ENCODE measurements around the gene NPW.

NPW gene

DNA sequence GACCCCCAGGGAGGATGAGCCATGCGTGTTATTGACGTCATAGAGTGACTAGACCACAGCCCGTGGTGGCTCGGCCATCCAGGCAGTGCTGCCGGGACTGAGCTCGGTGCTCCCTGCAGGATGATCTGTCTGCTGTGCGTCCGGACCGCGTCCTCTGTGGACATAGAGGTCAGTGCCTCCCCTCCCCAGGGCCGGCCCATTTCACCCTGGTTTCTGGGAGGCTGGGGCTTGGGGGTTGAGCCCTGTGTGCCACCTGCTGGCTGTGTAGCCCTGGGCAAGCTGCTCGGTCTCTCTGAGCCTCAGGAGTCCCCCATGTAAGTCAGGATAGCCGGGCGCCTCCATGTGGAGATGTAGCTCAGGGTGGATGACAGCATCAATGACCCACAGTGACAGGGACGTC lies 36.5 kb downstream of the NPW start:
- DNase-seq = peak; percentile 25

DNA sequence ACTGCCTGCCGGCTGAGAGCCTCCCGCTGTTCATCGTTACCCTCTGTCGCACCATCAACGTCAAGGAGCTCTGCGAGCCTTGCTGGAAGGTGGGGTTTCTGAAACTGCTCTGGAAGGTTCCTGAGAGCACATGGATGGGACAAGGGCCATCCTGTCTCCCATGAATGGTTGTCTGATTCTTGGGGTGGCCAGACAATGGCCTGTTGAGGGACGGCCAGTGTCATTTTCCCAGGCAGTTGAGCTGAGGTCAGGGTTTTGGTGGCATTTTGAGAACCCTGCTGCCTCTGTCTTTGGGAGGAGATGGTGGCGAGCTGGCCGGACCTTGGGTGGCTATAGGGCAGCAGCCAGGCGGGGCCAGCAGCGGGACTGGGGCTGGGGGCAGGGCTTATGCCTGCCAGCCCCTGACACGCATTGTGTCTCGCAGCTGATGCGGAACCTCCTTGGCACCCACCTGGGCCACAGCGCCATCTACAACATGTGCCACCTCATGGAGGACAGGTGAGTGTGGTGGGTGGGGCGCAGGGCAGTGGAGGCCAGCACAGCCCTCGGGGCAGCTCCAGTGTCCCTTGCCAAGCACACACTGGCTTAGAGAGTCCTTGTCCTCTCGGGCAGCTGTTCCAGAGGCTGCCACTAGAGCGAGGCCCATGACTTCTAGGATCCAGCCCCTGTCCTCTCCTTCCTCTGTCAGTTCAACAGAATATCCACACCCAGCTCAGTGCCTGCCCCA lies 37.3 kb downstream of the NPW start:
- peak; percentile 47 for DNase-seq

DNA sequence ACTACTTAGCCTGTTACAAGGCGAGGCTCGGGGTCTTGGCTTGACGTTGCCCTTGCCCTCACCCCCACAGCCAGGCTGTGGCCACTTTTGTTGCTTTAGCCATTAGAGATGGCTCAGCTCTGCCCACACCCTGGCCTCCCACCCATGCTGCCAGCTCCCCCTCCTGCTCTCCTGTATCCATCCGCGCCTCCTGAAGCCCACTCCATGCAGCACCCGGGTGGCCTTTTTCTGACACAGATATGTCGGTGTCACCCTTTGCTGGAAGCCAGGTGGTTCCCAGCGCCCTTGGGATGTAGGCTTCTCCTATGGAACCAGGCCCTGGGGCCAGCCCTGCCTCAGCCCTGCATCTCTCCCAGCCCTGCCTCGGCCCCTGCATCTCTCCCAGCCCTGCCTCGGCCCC lies 37.9 kb downstream of the NPW start:
- no peak for DNase-seq

DNA sequence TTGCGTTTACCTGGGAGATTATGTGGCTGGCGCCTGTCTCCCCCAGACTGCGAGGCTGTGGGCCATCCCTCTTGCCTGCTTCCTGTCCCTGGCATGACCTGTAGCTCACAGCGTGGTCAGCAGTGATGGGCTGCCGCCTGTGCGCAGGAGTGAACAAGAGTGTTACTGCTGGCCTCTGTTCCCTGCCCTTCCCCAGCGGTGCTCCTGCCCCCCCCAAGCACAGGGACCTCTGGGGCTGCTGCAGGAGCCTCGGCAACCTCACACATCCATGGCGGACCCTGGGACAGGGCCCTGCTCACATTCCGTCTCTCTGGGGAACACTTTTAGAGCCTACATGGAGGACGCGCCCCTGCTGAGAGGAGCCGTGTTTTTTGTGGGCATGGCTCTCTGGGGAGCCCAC lies 38.8 kb downstream of the NPW start:
- DNase-seq = no peak

DNA sequence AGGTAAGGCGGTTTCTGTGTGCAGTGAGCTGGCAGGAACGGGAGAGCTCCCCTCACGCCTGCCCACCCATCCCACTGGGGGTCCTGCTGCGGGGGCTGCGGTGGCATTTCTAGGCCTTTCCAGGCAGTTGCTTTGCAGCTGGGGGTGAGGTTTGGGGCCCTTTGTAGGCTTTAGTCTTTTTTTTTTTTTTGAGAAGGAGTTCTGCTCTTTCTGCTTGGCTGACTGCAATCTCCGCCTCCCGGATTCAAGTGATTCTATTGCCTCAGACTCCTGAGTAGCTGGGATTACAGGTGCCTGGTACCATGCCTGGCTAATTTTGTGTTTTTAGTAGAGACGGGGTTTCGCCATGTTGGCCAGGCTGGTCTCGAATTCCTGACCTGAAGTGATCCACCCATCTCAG lies 39.3 kb downstream of the NPW start:
- no peak for DNase-seq

DNA sequence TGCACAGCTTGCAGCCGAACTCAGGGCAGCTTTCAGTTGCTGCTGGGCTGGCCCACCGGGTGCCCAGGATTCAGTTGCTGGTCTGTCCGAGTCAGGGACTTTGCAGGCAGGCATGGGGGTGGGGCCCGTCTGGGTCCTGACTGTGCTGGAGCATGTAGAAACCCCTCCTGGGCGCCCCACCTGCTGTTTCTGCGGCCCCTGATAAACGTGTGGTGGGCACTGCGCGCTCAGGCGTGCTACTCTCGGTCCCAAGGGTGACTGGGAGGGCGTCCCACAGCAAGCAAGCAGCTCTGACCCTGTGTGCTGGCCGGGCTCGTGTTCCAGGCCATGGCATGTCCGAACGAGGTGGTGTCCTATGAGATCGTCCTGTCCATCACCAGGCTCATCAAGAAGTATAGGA lies 40.8 kb downstream of the NPW start:
- DNase-seq = no peak

DNA sequence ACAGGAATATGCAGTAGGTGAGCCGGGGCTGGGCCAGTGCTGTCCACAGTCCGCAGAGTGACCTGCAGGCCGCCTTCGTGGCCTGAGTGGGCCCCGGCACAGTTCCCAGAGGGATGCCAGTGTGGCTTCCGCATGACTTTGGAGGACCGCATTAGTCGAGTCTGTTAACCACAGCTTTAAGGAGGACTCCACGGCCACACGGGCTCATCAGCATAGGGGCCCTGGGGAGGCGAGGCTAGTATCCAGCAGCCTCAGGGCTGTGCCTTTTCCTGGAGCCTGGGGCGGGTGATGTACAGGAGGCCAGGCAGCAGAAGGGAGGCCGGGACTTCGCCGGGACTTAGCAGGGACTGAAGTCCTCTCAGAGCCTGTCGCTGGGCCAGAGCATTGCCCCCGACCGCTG lies 41.4 kb downstream of the NPW start:
- DNase-seq = no peak

DNA sequence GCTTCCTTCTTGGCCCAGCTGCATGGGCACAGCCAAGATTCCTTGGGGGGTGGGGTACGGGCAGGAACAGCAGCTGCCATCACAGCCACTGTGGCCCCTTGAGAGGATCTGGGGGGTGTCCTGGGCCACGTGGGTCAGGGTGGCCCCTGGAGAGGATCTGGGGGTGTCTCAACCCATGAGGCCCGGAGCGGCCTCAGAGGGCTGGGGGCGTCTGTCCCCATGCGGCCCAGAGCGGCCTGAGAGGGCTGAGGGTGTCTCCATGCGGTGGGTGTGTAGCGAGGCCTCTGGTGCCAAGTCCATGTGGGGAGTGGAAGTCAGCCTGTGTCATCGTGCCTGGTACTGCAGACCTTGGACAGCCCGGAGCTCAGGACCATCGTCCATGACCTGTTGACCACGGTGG lies 41.9 kb downstream of the NPW start:
- DNase-seq = no peak

DNA sequence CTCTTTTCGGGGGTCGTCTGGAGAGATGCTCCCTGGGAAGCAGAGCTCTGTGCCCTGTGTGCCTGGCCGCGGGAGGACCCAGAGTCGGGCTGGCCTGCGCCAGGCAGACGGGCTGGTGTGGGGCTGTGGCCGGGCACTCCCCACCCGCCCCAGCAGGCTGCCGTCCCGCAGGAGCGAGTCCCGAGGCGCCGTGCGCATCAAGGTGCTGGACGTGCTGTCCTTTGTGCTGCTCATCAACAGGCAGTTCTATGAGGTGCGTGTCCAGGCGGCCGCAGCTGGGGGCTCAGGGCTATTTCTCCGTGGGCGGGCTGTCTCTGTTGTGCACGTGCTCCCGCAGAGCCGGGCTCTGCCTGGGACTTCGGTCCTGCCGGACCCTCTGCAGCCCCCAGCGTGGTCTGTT lies 43.2 kb downstream of the NPW start:
- DNase-seq = no peak

DNA sequence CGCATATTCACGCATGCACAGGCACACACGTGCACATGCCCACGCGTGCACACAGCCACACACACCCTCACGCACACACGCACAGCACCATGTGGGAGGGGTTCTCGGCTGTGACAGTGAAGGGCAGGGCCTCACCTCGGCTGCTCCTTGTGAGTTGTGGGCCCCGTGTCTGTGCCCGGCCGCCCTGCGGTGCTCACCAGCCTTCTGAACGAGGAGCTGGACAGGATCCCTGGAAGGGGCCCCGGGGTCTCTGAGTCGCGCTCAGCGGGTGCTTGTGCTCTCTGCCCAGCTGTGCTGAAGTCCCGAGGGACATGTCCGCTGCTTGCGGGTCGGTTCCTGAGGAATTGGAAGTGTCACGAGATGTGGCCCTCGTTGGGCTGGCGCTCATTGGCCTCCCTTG lies 44.3 kb downstream of the NPW start:
- DNase-seq = no peak

DNA sequence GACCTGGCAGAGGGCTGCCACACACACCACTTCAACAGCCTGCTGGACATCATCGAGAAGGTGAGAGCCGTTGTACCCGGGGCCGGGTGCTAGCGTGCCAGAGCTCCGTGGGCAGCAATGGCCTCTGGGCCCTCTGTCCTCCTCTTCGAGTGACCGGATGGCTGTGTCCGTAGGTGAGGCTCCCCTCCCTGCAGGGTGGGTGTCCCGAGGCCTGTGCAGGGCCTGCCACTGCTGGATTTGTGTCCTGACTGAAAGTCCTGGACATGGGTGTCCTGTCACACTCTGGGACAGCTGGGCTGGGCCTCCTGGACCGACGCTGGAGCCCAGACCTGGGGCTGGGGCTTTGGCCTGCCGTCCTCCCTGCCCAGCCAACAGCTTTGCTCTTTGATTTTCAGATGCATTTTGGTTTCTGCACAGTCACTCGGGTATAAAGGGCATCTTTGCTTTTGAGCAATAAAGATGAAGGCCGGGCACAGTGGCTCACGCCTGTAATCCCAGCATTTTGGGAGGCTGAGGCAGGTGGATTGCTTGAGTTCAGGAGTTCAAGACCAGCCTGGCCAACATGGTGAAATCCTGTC lies 44.9 kb downstream of the NPW start:
- no peak for DNase-seq

DNA sequence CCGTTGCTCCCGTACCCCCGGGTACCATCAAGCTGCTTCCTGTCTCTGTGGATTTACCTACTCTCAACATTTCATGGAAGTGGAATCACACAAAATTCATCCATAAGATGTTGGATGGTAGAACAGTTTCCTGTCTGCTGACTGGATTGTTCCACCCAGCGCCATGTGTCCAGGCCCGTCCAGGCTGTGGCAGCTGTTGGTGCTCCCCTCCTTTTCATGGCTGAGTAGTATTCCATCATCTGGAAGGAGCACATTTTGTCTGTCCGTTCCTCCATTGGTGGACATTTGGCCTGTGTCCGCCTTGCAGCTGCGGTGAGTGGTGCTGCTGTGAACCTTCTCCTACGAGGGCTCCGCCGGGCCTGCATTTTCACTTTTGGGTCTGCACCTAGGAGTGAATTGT lies 46.6 kb downstream of the NPW start:
- no peak for DNase-seq
